Stimulated activated CD4-positive, alpha-beta T cell treated with anti-CD3 and anti-CD28 coated beads, Interleukin-1b, Interleukin-23, amount 100 ng/mL, for 4 hours (primary cell): ENCODE data around the gene NFASC.

Source experiments
- DNase-seq, 2 donors: peaks; one replicate each; pipeline ENCODE4 v3.0.0-alpha.2; 2020; ENCODE audit warnings: low read depth in 2 of 2

NFASC gene

GRCh38 chr1:205041998-205042910 lies 171.6 kb downstream of the NFASC start:
- DNase-seq, result no peak

GRCh38 chr1:205042911-205043806 lies 172.5 kb downstream of the NFASC start, which contains the start of gene CNTN2:
Gene CNTN2 (plus strand): TSS chr1:205043212. CDS start chr1:205053186, 9,974 bp downstream.
- DNase-seq, result no peak

- no peak for DNase-seq
Measured at GRCh38 chr1:205043866-205044265, 173.2 kb downstream of the NFASC start.

GRCh38 chr1:205044741-205045140 lies 174.1 kb downstream of the NFASC start:
- no peak for DNase-seq

GRCh38 chr1:205045146-205045545 lies 174.5 kb downstream of the NFASC start:
- DNase-seq, result no peak

- no peak for DNase-seq
Measured at GRCh38 chr1:205046870-205047269, 176.2 kb downstream of the NFASC start.

GRCh38 chr1:205047764-205048231 lies 177.1 kb downstream of the NFASC start:
- DNase-seq, result no peak

GRCh38 chr1:205048382-205048781 lies 177.7 kb downstream of the NFASC start:
- DNase-seq, result no peak

- no peak for DNase-seq
Measured at GRCh38 chr1:205049479-205049878, 178.8 kb downstream of the NFASC start.

GRCh38 chr1:205052690-205053089 lies 182.0 kb downstream of the NFASC start:
- DNase-seq, result no peak

- no peak for DNase-seq
Measured at GRCh38 chr1:205053296-205053695, 182.6 kb downstream of the NFASC start.

GRCh38 chr1:205054013-205054412 lies 183.4 kb downstream of the NFASC start:
- no peak for DNase-seq

- no peak for DNase-seq
Measured at GRCh38 chr1:205056188-205056611, 185.5 kb downstream of the NFASC start.

GRCh38 chr1:205056956-205057568 lies 186.4 kb downstream of the NFASC start:
- DNase-seq, result no peak

GRCh38 chr1:205057808-205058575 lies 187.3 kb downstream of the NFASC start:
- DNase-seq, result no peak

- no peak for DNase-seq
Measured at GRCh38 chr1:205058853-205059252, 188.2 kb downstream of the NFASC start.

- no peak for DNase-seq
Measured at GRCh38 chr1:205059660-205060059, 189.0 kb downstream of the NFASC start.

- no peak for DNase-seq
Measured at GRCh38 chr1:205060746-205061145, 190.1 kb downstream of the NFASC start.

GRCh38 chr1:205061227-205061626 lies 190.6 kb downstream of the NFASC start:
- no peak for DNase-seq

GRCh38 chr1:205061665-205062069 lies 191.0 kb downstream of the NFASC start:
- DNase-seq, result peak; percentile 43 to 54

GRCh38 chr1:205062319-205062718 lies 191.7 kb downstream of the NFASC start:
- DNase-seq, result no peak
